Endothelial cell (in vitro differentiated cells): Measurements from ENCODE around the gene GALNT7. TPM values are rescaled to one million over a fixed set of nuclear protein-coding genes. Genes with fewer than 3 reads are reported as not detected.

Experiments
- DNase-seq: peaks from one replicate; pipeline ENCODE4 v3.0.0; 2021; ENCODE audit warnings: low spot score
- H3K27ac Mint-ChIP-seq: one replicate; pipeline ENCODE4 v1.8.0; 2021; ENCODE audit warnings: mixed read lengths, inconsistent platforms; ENCODE audit not compliant: unreplicated experiment
- H3K27me3 Mint-ChIP-seq: one replicate; pipeline ENCODE4 v1.8.0; 2021; ENCODE audit warnings: mild to moderate bottlenecking, moderate library complexity, mixed read lengths, inconsistent platforms; ENCODE audit not compliant: unreplicated experiment
- H3K36me3 Mint-ChIP-seq: one replicate; pipeline ENCODE4 v1.8.0; 2021; ENCODE audit warnings: mild to moderate bottlenecking, low read depth, mixed read lengths, inconsistent platforms; ENCODE audit not compliant: unreplicated experiment
- H3K4me1 Mint-ChIP-seq: one replicate; pipeline ENCODE4 v1.8.0; 2021; ENCODE audit warnings: mild to moderate bottlenecking, mixed read lengths, inconsistent platforms; ENCODE audit not compliant: unreplicated experiment
- H3K4me3 Mint-ChIP-seq: one replicate; pipeline ENCODE4 v1.8.0; 2021; ENCODE audit warnings: mild to moderate bottlenecking, mixed read lengths, inconsistent platforms; ENCODE audit not compliant: unreplicated experiment
- H3K9me3 Mint-ChIP-seq: one replicate; pipeline ENCODE4 v1.8.0; 2021; ENCODE audit warnings: mixed read lengths, inconsistent platforms; ENCODE audit not compliant: unreplicated experiment
- microRNA-seq: library from miRNA; unstranded; fragments of <30 nt; microRNA quantifications from one replicate; pipeline ENCODE4, GENCODE V29; 2020; ENCODE audit not compliant: unreplicated experiment
- total RNA-seq: library from RNA; stranded (reverse); fragmentation: NEBNext Ultra II Directional; extraction: Animal tissue kit (Norgen Biotek cat#: 25700); gene quantifications from one replicate; pipeline ENCODE4 v1.2.1, GENCODE V29; 2021; ENCODE audit not compliant: unreplicated experiment
- TF ChIP-seq, protein P1 (sequence below): fragments of 200-600 bp; sonication (generic); IDR thresholded peaks from one replicate; pipeline ENCODE4 v1.5.0; 2021; ENCODE audit warnings: antibody characterized with exemption; ENCODE audit not compliant: unreplicated experiment

GALNT7 gene
- total RNA-seq, 1 donor from 2014 or later: 80.9 TPM

DNA sequence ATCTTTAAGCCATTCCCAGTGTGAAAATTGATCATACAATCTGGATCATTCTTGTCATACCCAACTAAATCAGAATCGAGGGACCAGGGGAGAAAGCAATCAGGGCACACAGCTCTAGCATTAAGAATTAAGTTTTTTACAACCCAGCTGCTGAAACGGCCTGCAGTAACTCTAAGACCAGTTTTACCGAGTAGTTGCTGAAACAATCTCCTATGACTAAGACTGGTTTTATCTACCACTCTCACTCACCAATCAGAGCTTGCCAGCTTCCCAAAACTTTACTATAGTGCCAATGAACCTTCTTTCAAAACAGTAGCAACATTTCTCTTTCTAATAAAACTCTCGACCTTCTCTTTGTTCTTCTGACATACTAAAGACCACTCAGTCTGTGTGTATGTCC is 199.3 kb downstream of the GALNT7 start:
- H3K4me3 Mint-ChIP-seq: no peak overlapping the region
- H3K27me3 Mint-ChIP-seq: peaks cover 15% of the 10 kb centered on the region
- H3K4me1 Mint-ChIP-seq: peaks cover 32% of the 10 kb centered on the region
- no peak for DNase-seq
- no peak overlapping the region for H3K27ac Mint-ChIP-seq
- no peaks in the 10 kb centered on the region for H3K9me3 Mint-ChIP-seq
- H3K36me3 Mint-ChIP-seq: no peaks in the 10 kb centered on the region
- TF ChIP-seq, protein P1, sequence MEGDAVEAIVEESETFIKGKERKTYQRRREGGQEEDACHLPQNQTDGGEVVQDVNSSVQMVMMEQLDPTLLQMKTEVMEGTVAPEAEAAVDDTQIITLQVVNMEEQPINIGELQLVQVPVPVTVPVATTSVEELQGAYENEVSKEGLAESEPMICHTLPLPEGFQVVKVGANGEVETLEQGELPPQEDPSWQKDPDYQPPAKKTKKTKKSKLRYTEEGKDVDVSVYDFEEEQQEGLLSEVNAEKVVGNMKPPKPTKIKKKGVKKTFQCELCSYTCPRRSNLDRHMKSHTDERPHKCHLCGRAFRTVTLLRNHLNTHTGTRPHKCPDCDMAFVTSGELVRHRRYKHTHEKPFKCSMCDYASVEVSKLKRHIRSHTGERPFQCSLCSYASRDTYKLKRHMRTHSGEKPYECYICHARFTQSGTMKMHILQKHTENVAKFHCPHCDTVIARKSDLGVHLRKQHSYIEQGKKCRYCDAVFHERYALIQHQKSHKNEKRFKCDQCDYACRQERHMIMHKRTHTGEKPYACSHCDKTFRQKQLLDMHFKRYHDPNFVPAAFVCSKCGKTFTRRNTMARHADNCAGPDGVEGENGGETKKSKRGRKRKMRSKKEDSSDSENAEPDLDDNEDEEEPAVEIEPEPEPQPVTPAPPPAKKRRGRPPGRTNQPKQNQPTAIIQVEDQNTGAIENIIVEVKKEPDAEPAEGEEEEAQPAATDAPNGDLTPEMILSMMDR: no peak

- Mint-ChIP-seq H3K4me3 (peak overlapping the region; percentile 97), H3K9me3 (no peaks in the 10 kb centered on the region), H3K27me3 (peaks cover 15% of the 10 kb centered on the region), H3K27ac (peak overlapping the region; percentile 96), H3K36me3 (no peaks in the 10 kb centered on the region), H3K4me1 (peaks cover 31% of the 10 kb centered on the region)
- TF ChIP-seq, protein P1: no peak
- DNase-seq: peak; percentile 40
Measured at GRCh38 chr4:173370130-173370476, 201.5 kb downstream of the GALNT7 start.

- DNase-seq: peak; percentile 95
- Mint-ChIP-seq H3K27me3 (peaks cover 13% of the 10 kb centered on the region), H3K36me3 (no peaks in the 10 kb centered on the region), H3K4me1 (peaks cover 25% of the 10 kb centered on the region), H3K27ac (peak within 1 kb of the TSS; percentile 96), H3K9me3 (no peaks in the 10 kb centered on the region), H3K4me3 (peak within 1 kb of the TSS; percentile 97)
- TF ChIP-seq, protein P1: no peak
Measured at GRCh38 chr4:173370477-173371291, 202.1 kb downstream of the GALNT7 start, which contains the start of gene SAP30. SAP30 (plus strand) TSS chr4:173370954; CDS start chr4:173371183, 229 bp downstream.

DNA sequence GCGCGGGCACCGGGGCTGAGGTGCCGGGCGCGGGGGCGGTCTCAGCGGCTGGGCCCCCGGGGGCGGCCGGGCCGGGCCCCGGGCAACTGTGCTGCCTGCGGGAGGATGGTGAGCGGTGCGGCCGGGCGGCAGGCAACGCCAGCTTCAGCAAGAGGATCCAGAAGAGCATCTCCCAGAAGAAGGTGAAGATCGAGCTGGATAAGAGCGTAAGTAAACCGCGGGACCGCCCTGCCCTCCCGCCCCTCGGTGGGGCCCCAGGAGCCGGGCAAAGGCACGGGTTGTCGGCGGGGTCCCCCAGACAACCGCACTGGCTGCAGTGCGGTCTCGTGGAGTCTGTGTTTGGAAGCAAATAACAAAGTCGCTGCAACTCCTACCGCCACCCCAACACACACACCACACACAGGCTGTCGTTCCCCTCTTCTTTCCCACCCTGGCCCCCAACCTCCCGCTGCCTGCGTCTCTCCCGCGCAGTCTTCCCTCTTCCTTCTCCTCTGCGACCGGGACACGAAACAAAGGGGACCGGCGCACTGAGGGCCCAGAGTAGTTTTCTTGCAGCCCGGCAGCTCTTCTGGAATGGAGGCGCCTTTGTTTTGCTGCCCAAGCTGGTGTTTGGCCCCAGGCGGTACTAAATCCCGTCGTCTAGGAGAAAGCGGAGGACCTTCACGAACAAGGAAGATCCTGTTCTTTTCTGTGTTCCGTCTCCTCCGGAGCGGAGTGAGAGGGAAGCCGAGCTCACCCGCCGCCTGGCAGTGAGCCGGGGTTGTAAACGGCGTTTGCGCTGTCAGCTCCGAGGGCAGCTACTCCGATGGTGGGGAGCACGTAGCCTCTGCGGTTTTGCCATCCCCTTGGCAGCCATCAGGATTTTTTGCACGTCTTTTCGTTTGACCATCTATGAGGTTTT is 202.9 kb downstream of the GALNT7 start:
- TF ChIP-seq, protein P1: no peak
- no peaks in the 10 kb centered on the region for H3K9me3 Mint-ChIP-seq

More for the DNA sequence above, 202.9 kb downstream of the GALNT7 start:
- H3K27ac Mint-ChIP-seq: peak overlapping the region; percentile 74
- H3K36me3 Mint-ChIP-seq: no peaks in the 10 kb centered on the region
- peak; percentile 69 for DNase-seq
- peaks cover 13% of the 10 kb centered on the region for H3K27me3 Mint-ChIP-seq
- peak overlapping the region; percentile 97 for H3K4me3 Mint-ChIP-seq
- H3K4me1 Mint-ChIP-seq: peaks cover 21% of the 10 kb centered on the region

Small RNA genes lying within 50 kb of the gene (microRNA-seq; reads per million reads assigned to microRNA genes)
- 3.1 reads per million, percentile 39 among the genes with 10 or more reads in this experiment for gene MIR548T

Other genes starting within 250 kb of the GALNT7 start
- 160 TPM for gene HMGB2, start 165.5 kb downstream of the GALNT7 start, total RNA-seq
- 22.2 TPM for gene SAP30, start 202.1 kb downstream of the GALNT7 start, total RNA-seq
- not detected for gene SCRG1, start 230.3 kb downstream of the GALNT7 start, total RNA-seq